Ovary (tissue), 3 donors: ENCODE data around the gene DOP1A.

ENCODE experiments used
- CTCF ChIP-seq, 3 donors: fragments of 450-650 bp in 2 of 3; fragments of 200-600 bp in 1 of 3; IDR thresholded peaks; one replicate each; pipeline versions ENCODE4 v1.5.1 to v1.8.0; 2016 to 2022; ENCODE audit warnings: antibody characterized with exemption in 3 of 3, mild to moderate bottlenecking in 1 of 3
- EP300 ChIP-seq: sonication (generic); formaldehyde crosslinking; IDR thresholded peaks from one replicate; pipeline ENCODE4 v1.6.1; 2017; ENCODE audit warnings: antibody characterized with exemption
- POLR2A ChIP-seq: fragments of 450-650 bp; IDR thresholded peaks from one replicate; pipeline ENCODE4 v1.6.1; 2017; ENCODE audit warnings: antibody characterized with exemption, mild to moderate bottlenecking, moderate library complexity
- donor health status: DM: no; HTN: no; CAD: no.

GRCh38 chr6:83108378-83108777 is 40.9 kb downstream of the DOP1A start:
- TF ChIP-seq CTCF (IDR thresholded peaks at IDR 0.05) (no peak), POLR2A (no peak), EP300 (no peak)
